ENCODE results near the gene IL36RN.

IL36RN gene

DNA sequence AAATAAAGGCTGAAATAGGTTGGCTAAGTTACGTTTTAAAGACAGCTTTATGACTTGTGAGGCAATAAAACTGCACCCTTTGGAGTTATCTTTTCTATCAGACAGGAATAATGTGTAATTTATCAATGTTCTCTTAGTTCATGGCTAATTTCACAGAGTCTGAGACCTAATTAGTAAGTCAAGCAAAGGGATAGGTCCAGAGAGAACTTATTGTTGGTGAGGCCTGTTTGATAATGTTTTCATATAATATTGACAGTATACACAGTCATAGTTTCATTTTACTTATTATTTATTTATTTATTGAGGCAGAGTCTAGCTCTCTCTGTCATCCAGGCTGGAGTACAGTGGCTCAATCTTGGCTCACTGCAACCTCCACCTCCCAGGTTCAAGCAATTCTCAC, 1.9 kb upstream of the IL36RN start:
- WGBS (ENCODE audit: extremely low coverage, insufficient coverage, low lambda C conversion rate): no CpG with 5 or more reads among the region's 1 CpG
- Histone ChIP-seq H3K79me1 (ENCODE audit: low read length) (no peaks in the 10 kb centered on the region), H2BK5ac (ENCODE audit: low read length) (no peak overlapping the region), H2AK5ac (ENCODE audit: low read length) (no peak overlapping the region), H3K27me3 (ENCODE audit: insufficient read depth, low read length, poor library complexity) (no peaks in the 10 kb centered on the region), H3K79me2 (ENCODE audit: control insufficient read depth, insufficient read depth, low read length) (no peaks in the 10 kb centered on the region), H2BK120ac (ENCODE audit: low read depth, low read length) (no peak overlapping the region), H3K18ac (ENCODE audit: low read length) (no peak overlapping the region), H2BK15ac (replicated peaks; ENCODE audit: low read depth) (no peak overlapping the region), H3K4me2 (ENCODE audit: low read length) (no peak overlapping the region), H3K23ac (ENCODE audit: low read length) (no peak overlapping the region), H4K5ac (ENCODE audit: low read length) (no peak overlapping the region), H4K8ac (ENCODE audit: low read depth, low read length) (no peak overlapping the region), H3K9ac (ENCODE audit: low read length) (no peak overlapping the region), H3K4me1 (ENCODE audit: control insufficient read depth, low read depth, low read length) (no peaks in the 10 kb centered on the region), H3K27ac (ENCODE audit: low read depth, low read length) (no peak overlapping the region), H3K36me3 (ENCODE audit: control insufficient read depth, insufficient read depth, low read length) (no peaks in the 10 kb centered on the region), H3K56ac (ENCODE audit: low read length) (no peak overlapping the region), H3K4ac (ENCODE audit: low read depth, low read length) (no peak overlapping the region), H3K4me3 (ENCODE audit: low read length) (no peak overlapping the region)
- DNase-seq: no peak

DNA sequence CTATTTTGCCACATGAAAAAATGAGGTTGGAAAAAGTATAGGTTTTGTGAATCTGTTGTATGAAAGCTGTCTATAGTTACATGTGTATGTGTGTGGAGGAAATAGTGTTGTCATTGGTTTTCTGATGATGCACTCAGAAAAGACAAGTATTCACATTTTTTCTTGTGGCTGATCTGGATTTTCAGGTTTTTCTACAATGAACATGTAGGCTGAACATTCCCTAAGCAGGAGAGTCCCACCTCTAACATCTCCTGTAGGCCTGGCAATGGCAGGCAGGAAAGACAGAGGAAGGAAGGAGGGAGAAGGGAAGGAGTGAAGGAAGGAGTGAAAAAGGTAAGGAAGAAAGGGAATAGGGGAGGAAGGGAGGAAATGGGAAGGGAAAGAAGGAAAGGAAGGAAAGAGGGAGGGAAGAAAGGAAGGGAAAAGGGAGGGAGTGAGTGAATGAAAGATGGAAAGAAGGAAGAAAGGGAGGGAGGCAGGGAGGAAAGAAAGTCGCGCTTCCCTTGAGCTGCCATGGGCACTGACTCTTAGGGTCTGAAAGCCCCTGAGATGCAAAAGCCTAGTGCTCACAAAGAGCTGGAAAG, 495 bp upstream of the IL36RN start:
- no peaks in the 10 kb centered on the region for H3K79me2 ChIP-seq (ENCODE audit: control insufficient read depth, insufficient read depth, low read length)
- H3K56ac ChIP-seq (ENCODE audit: low read length): no peak overlapping the region
- no peak overlapping the region for H3K18ac ChIP-seq (ENCODE audit: low read length)
- H3K27me3 ChIP-seq (ENCODE audit: insufficient read depth, low read length, poor library complexity): no peaks in the 10 kb centered on the region
- no peak overlapping the region for H3K27ac ChIP-seq (ENCODE audit: low read depth, low read length)
- no peak overlapping the region for H3K4me2 ChIP-seq (ENCODE audit: low read length)
- H2AK5ac ChIP-seq (ENCODE audit: low read length): no peak overlapping the region
- WGBS (ENCODE audit: extremely low coverage, insufficient coverage, low lambda C conversion rate): no CpG with 5 or more reads among the region's 2 CpGs
- H3K4ac ChIP-seq (ENCODE audit: low read depth, low read length): no peak overlapping the region
- H3K36me3 ChIP-seq (ENCODE audit: control insufficient read depth, insufficient read depth, low read length): no peaks in the 10 kb centered on the region
- H4K8ac ChIP-seq (ENCODE audit: low read depth, low read length): no peak overlapping the region
- no peak overlapping the region for H3K9ac ChIP-seq (ENCODE audit: low read length)
- H3K4me3 ChIP-seq (ENCODE audit: low read length): no peak overlapping the region
- H2BK120ac ChIP-seq (ENCODE audit: low read depth, low read length): no peak overlapping the region
- H3K23ac ChIP-seq (ENCODE audit: low read length): no peak overlapping the region
- DNase-seq: no peak
- H4K5ac ChIP-seq (ENCODE audit: low read length): no peak overlapping the region
- H2BK15ac ChIP-seq (replicated peaks; ENCODE audit: low read depth): no peak overlapping the region
- no peaks in the 10 kb centered on the region for H3K79me1 ChIP-seq (ENCODE audit: low read length)
- H2BK5ac ChIP-seq (ENCODE audit: low read length): no peak overlapping the region
- H3K4me1 ChIP-seq (ENCODE audit: control insufficient read depth, low read depth, low read length): no peaks in the 10 kb centered on the region

DNA sequence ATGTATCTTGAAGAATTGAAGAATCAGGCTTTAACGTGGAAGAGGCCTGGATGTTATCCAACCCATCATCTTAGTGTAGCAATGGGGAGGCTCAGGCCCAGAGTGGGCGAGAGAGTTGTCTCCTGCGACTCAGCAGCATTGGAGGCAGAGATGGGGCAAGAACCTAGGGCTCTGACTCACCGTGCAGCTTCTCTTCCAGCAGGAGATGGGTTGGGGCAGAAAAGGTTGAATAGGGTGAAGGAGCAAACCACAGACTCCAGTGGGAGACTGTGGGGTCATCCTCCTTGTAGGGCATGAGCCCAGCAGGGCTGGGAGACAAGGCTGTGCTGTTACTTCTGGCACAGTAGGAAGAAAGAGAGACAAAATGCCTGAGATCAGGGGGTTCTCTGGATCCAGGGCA, 1.4 kb downstream of the IL36RN start:
- no peak overlapping the region for H2BK5ac ChIP-seq (ENCODE audit: low read length)
- WGBS (ENCODE audit: extremely low coverage, insufficient coverage, low lambda C conversion rate): no CpG with 5 or more reads among the region's 4 CpGs

DNA sequence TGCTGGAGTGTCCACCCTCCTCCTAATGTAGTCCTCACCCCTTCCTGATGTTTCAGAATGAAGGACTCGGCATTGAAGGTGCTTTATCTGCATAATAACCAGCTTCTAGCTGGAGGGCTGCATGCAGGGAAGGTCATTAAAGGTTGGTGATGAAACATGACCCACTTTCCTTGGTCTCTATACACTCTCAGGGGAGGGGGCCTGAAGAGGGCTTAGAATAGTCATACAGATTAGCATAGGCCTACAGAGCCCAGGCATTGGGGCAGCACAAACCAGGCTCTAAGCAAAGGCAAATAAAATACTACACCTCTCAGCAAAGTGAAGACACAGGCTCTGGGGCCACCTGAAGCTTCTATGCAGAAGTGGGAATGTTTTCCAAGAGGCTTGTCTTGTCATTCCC, 1.8 kb downstream of the IL36RN start:
- Histone ChIP-seq H2AK5ac (ENCODE audit: low read length) (no peak overlapping the region), H3K9ac (ENCODE audit: low read length) (no peak overlapping the region), H3K27me3 (ENCODE audit: insufficient read depth, low read length, poor library complexity) (no peaks in the 10 kb centered on the region), H3K56ac (ENCODE audit: low read length) (no peak overlapping the region), H3K79me2 (ENCODE audit: control insufficient read depth, insufficient read depth, low read length) (no peaks in the 10 kb centered on the region), H3K79me1 (ENCODE audit: low read length) (no peaks in the 10 kb centered on the region), H3K4me3 (ENCODE audit: low read length) (no peak overlapping the region), H2BK5ac (ENCODE audit: low read length) (no peak overlapping the region), H3K4me2 (ENCODE audit: low read length) (no peak overlapping the region), H3K4me1 (ENCODE audit: control insufficient read depth, low read depth, low read length) (no peaks in the 10 kb centered on the region), H3K23ac (ENCODE audit: low read length) (no peak overlapping the region), H2BK15ac (replicated peaks; ENCODE audit: low read depth) (no peak overlapping the region), H4K8ac (ENCODE audit: low read depth, low read length) (no peak overlapping the region), H2BK120ac (ENCODE audit: low read depth, low read length) (no peak overlapping the region), H3K18ac (ENCODE audit: low read length) (no peak overlapping the region), H3K4ac (ENCODE audit: low read depth, low read length) (no peak overlapping the region), H3K27ac (ENCODE audit: low read depth, low read length) (no peak overlapping the region), H4K5ac (ENCODE audit: low read length) (no peak overlapping the region), H3K36me3 (ENCODE audit: control insufficient read depth, insufficient read depth, low read length) (no peaks in the 10 kb centered on the region)
- DNase-seq: no peak
- WGBS (ENCODE audit: extremely low coverage, insufficient coverage, low lambda C conversion rate): no CpG with 5 or more reads among the region's 1 CpG

More for the DNA sequence above, 1.4 kb downstream of the IL36RN start:
- no peak overlapping the region for H3K18ac ChIP-seq (ENCODE audit: low read length)
- no peak overlapping the region for H3K23ac ChIP-seq (ENCODE audit: low read length)
- H2BK120ac ChIP-seq (ENCODE audit: low read depth, low read length): no peak overlapping the region
- H3K79me1 ChIP-seq (ENCODE audit: low read length): no peaks in the 10 kb centered on the region
- H2AK5ac ChIP-seq (ENCODE audit: low read length): no peak overlapping the region
- no peak overlapping the region for H3K27ac ChIP-seq (ENCODE audit: low read depth, low read length)
- no peaks in the 10 kb centered on the region for H3K4me1 ChIP-seq (ENCODE audit: control insufficient read depth, low read depth, low read length)
- H3K56ac ChIP-seq (ENCODE audit: low read length): no peak overlapping the region
- H3K4ac ChIP-seq (ENCODE audit: low read depth, low read length): no peak overlapping the region
- no peak overlapping the region for H3K4me2 ChIP-seq (ENCODE audit: low read length)
- H3K79me2 ChIP-seq (ENCODE audit: control insufficient read depth, insufficient read depth, low read length): no peaks in the 10 kb centered on the region
- no peak overlapping the region for H2BK15ac ChIP-seq (replicated peaks; ENCODE audit: low read depth)
- DNase-seq: no peak
- no peaks in the 10 kb centered on the region for H3K36me3 ChIP-seq (ENCODE audit: control insufficient read depth, insufficient read depth, low read length)
- H3K9ac ChIP-seq (ENCODE audit: low read length): no peak overlapping the region
- no peaks in the 10 kb centered on the region for H3K27me3 ChIP-seq (ENCODE audit: insufficient read depth, low read length, poor library complexity)
- H4K8ac ChIP-seq (ENCODE audit: low read depth, low read length): no peak overlapping the region
- no peak overlapping the region for H4K5ac ChIP-seq (ENCODE audit: low read length)
- no peak overlapping the region for H3K4me3 ChIP-seq (ENCODE audit: low read length)

DNA sequence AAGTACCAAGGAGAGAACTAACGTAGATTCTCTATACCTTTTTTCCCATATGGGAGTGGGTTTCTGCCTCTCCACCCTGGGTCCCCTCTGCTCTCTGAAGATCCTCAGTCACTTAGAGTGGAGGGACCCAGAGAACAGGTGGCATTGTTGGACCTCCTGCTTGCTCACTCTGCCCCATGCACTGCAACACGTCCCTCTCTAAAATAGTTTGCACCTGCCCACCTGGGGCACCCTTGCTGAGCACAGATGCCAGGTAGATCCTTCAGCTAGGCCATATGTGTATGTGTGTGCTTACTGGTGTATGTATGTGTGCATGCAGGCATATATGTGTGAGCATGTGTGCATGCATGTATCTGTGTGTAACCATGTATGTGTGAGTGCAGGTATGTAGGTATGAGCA, 2.2 kb downstream of the IL36RN start:
- Histone ChIP-seq H4K5ac (ENCODE audit: low read length) (no peak overlapping the region), H3K36me3 (ENCODE audit: control insufficient read depth, insufficient read depth, low read length) (no peaks in the 10 kb centered on the region), H3K56ac (ENCODE audit: low read length) (no peak overlapping the region), H3K27ac (ENCODE audit: low read depth, low read length) (no peak overlapping the region), H3K79me1 (ENCODE audit: low read length) (no peaks in the 10 kb centered on the region), H2BK5ac (ENCODE audit: low read length) (no peak overlapping the region), H3K27me3 (ENCODE audit: insufficient read depth, low read length, poor library complexity) (no peaks in the 10 kb centered on the region), H3K4me1 (ENCODE audit: control insufficient read depth, low read depth, low read length) (no peaks in the 10 kb centered on the region), H3K4me2 (ENCODE audit: low read length) (no peak overlapping the region), H3K79me2 (ENCODE audit: control insufficient read depth, insufficient read depth, low read length) (no peaks in the 10 kb centered on the region), H3K18ac (ENCODE audit: low read length) (no peak overlapping the region), H2BK15ac (replicated peaks; ENCODE audit: low read depth) (no peak overlapping the region), H3K4me3 (ENCODE audit: low read length) (no peak overlapping the region), H2BK120ac (ENCODE audit: low read depth, low read length) (no peak overlapping the region), H3K4ac (ENCODE audit: low read depth, low read length) (no peak overlapping the region), H4K8ac (ENCODE audit: low read depth, low read length) (no peak overlapping the region), H3K23ac (ENCODE audit: low read length) (no peak overlapping the region), H3K9ac (ENCODE audit: low read length) (no peak overlapping the region), H2AK5ac (ENCODE audit: low read length) (no peak overlapping the region)
- no peak for DNase-seq
- WGBS (ENCODE audit: extremely low coverage, insufficient coverage, low lambda C conversion rate): no CpG with 5 or more reads among the region's 2 CpGs
